Germinal center (tissue), 1 donor: ENCODE results near the gene IFNL2.

Experiments used
- DNase-seq: peaks from one replicate; pipeline ENCODE4 v3.0.0; 2012; ENCODE audit warnings: mixed read lengths, low spot score

The IFNL2 gene

GRCh38 chr19:39318071-39318470, 49.9 kb downstream of the IFNL2 start:
- no peak for DNase-seq

GRCh38 chr19:39318690-39319089, 50.5 kb downstream of the IFNL2 start:
- DNase-seq, result no peak

- no peak for DNase-seq
Observed at GRCh38 chr19:39319098-39319891, 51.1 kb downstream of the IFNL2 start.
